Mucosa of gallbladder (tissue), 1 donor: Measurements from ENCODE around the gene DCAF16. TPM values are rescaled to one million over a fixed set of nuclear protein-coding genes. Genes with fewer than 3 reads are reported as not detected.

Source experiments
- total RNA-seq: library from RNA; stranded (reverse); gene quantifications from one replicate; pipeline ENCODE4 v1.2.1, GENCODE V29; 2021
- donor health status: DM: no; HTN: no; CAD: no.

The DCAF16 gene
- total RNA-seq, 1 donor from 2014 or later, result 37.5 TPM

Other genes starting within 250 kb of the DCAF16 start
- gene LAP3, start 233.6 kb downstream of the DCAF16 start, total RNA-seq, result 72.1 TPM
- 53.0 TPM for gene MED28, start 196.1 kb downstream of the DCAF16 start, total RNA-seq
- gene FAM184B, start 29.1 kb downstream of the DCAF16 start, total RNA-seq, result not detected
- 1.4 TPM for gene NCAPG, start 222 bp upstream of the DCAF16 start, total RNA-seq
- gene LCORL, start 211.0 kb upstream of the DCAF16 start, total RNA-seq, result 23.9 TPM